Gastrocnemius medialis (tissue), 4 donors: ENCODE data around the gene MAL.

Experiments
- POLR2A ChIP-seq, 2 donors: fragments of 450-650 bp; IDR thresholded peaks; one replicate each; pipeline ENCODE4 v1.6.1; 2017; ENCODE audit warnings: antibody characterized with exemption in 2 of 2, mild to moderate bottlenecking in 2 of 2, moderate library complexity in 2 of 2
- TF ChIP-seq, protein P1 (sequence below), 5 experiments: fragments of 450-650 bp in 3 of 5; fragments of 200-600 bp in 2 of 5; sonication (generic) in 2 of 5; IDR thresholded peaks in 4 of 5; conservative IDR thresholded peaks in 1 of 5; 1 replicate in 4 of 5; 2 replicates in 1 of 5; pipeline ENCODE4 v1.5.1; 2016 to 2019; ENCODE audit warnings: antibody characterized with exemption in 5 of 5, mild to moderate bottlenecking in 3 of 5, moderate library complexity in 3 of 5

DNA sequence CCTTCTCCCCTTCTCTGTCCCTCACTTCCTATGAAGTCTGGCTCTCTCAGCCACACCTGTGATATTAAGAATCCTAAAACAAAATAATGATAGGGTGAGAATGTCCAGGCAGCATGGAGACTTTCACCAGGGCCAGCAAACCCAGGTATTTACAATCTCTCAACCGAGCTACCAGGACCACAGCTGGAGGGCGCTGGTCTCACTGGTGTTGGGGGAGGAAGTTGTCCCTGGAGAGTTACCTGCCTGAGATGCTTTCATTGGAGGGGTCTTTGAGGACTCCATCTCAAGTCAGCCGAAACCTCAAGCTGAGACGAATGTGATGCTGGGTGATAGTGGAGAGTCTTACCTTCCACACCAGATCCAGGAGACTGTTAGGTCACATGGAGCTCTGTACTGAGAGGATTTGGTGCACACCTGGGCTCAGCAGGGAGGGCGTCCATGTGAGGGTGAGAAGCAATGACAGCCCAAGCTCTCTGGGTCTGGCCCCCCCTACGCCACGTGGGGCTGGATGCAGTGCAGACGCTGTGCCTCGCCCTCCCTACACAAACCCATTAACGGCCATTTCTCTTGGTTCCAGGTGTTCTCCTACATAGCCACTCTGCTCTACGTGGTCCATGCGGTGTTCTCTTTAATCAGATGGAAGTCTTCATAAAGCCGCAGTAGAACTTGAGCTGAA lies 27.4 kb downstream of the MAL start:
- TF ChIP-seq, protein P1, sequence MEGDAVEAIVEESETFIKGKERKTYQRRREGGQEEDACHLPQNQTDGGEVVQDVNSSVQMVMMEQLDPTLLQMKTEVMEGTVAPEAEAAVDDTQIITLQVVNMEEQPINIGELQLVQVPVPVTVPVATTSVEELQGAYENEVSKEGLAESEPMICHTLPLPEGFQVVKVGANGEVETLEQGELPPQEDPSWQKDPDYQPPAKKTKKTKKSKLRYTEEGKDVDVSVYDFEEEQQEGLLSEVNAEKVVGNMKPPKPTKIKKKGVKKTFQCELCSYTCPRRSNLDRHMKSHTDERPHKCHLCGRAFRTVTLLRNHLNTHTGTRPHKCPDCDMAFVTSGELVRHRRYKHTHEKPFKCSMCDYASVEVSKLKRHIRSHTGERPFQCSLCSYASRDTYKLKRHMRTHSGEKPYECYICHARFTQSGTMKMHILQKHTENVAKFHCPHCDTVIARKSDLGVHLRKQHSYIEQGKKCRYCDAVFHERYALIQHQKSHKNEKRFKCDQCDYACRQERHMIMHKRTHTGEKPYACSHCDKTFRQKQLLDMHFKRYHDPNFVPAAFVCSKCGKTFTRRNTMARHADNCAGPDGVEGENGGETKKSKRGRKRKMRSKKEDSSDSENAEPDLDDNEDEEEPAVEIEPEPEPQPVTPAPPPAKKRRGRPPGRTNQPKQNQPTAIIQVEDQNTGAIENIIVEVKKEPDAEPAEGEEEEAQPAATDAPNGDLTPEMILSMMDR (IDR thresholded peaks at IDR 0.05 in 4 of 5, conservative IDR thresholded peaks at IDR 0.05 in 1 of 5), result no peak
- TF ChIP-seq POLR2A (IDR thresholded peaks at IDR 0.05), result no peak
